ENCODE results near the gene NRARP. TPM values are rescaled to one million over a fixed set of nuclear protein-coding genes. Genes with fewer than 3 reads are reported as not detected.

NRARP gene
- total and polyA plus RNA-seq, 10 of the 15 experiments (the other 5 are each of a cell fraction or from before 2014, with no cell fraction given): 0.06 to 9.2 (median 2.2) TPM; not detected in 2

DNA sequence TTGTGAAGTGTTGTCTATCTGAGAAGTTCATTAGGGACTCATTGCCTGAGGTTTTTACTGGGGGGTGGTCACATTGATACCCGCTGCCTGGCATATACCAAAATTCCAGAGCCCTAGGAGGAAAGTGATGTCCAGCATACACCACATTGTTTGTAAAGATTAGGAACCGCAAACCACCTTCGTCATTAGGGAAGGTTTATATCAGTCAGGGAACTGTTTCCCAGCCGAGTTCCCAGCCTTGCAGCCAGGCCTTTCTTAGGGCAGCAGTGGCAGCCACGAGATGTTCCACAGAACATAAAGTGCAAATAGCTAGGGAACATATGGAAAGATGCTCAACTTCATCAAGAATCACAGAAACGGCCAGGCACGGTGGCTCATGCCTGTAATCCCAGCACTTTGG is 40.4 kb upstream of the NRARP start:
- TF ChIP-seq SMAD5 (IDR thresholded peaks at IDR 0.05; ENCODE audit: low read depth): no peak
- TF ChIP-seq MEF2B (IDR thresholded peaks at IDR 0.05; ENCODE audit: partially characterized antibody, poor library complexity, severe bottlenecking): no peak
- TF ChIP-seq, protein P1, sequence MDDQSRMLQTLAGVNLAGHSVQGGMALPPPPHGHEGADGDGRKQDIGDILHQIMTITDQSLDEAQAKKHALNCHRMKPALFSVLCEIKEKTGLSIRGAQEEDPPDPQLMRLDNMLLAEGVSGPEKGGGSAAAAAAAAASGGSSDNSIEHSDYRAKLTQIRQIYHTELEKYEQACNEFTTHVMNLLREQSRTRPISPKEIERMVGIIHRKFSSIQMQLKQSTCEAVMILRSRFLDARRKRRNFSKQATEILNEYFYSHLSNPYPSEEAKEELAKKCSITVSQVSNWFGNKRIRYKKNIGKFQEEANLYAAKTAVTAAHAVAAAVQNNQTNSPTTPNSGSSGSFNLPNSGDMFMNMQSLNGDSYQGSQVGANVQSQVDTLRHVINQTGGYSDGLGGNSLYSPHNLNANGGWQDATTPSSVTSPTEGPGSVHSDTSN (IDR thresholded peaks at IDR 0.05; ENCODE audit: insufficient replicate concordance, low read depth, low read length): no peak
- no peak for TF ChIP-seq HDAC2 (IDR thresholded peaks at IDR 0.05)
- POLR2A ChIA-PET: no interaction called here
- FAIRE-seq: no peak
- DNase-seq (ENCODE audit: low read depth, low spot score): no peak
- Histone ChIP-seq H3K9ac (ENCODE audit: control insufficient read depth, insufficient read depth, low read length) (no peak overlapping the region), H3K4me1 (ENCODE audit: control insufficient read depth, insufficient read depth, low read length) (no peaks in the 10 kb centered on the region), H3K27me3 (replicated peaks in 1 of 2; ENCODE audit: control insufficient read depth in 2 of 2, insufficient read depth in 2 of 2, low read length in 1 of 2) (no peaks in the 10 kb centered on the region), H3K27ac (ENCODE audit: control insufficient read depth, insufficient read depth) (no peak overlapping the region), H3K4me2 (ENCODE audit: control insufficient read depth, insufficient read depth) (no peak overlapping the region), H3K9me3 (replicated peaks; ENCODE audit: control insufficient read depth, insufficient read depth, low read length) (peaks cover 4% of the 10 kb centered on the region; the same call in 2 of the 3 replicates), H4K20me1 (ENCODE audit: control insufficient read depth, insufficient read depth) (no peaks in the 10 kb centered on the region), H3K36me3 (ENCODE audit: control insufficient read depth in 2 of 2, insufficient read depth in 2 of 2, low read length in 1 of 2) (no peaks in the 10 kb centered on the region), H2AFZ (ENCODE audit: control insufficient read depth, low read depth, low read length) (no peak overlapping the region), H3K79me2 (ENCODE audit: control insufficient read depth, insufficient read depth, low read length) (no peaks in the 10 kb centered on the region), H3K4me3 (no peak overlapping the region)
- 62% methylated on average over 7 of the region's 7 CpGs for WGBS (ENCODE audit: insufficient coverage, insufficient replicate concordance, low lambda C conversion rate, missing lambda C conversion rate)
- CTCF ChIA-PET: no interaction called here
- ATAC-seq: no peak
- in situ Hi-C loops (cut with MboI) (no loop called here), intact Hi-C loops (cut with micrococcal nuclease; ENCODE audit: unreplicated experiment) (no loop called here)
- BruUV-seq (replicated peaks): no TSS peak
- RAD21 ChIA-PET (ENCODE audit: unreplicated experiment): no interaction called here
- SMC1A ChIA-PET (ENCODE audit: uncharacterized antibody, unreplicated experiment): no interaction called here

DNA sequence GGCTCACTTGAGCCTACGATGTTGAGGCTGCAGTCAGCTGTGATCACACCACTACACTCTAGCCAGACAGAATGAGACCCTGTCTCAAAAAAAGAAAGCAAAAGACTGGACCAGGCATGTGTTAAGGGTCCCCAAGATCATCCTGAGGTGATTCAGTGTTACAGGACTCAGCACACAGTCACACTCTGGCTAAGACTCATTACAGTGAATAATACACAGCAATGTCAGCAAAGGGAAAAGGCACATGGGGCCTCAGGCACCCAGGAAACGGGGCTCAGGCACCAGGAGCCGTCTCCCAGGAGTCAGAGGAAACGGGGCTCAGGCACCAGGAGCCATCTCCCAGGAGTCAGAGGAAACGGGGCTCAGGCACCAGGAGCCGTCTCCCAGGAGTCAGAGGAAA is 39.2 kb upstream of the NRARP start:
- intact Hi-C loops (cut with micrococcal nuclease; ENCODE audit: unreplicated experiment) (no loop called here), in situ Hi-C loops (cut with MboI) (no loop called here)
- FAIRE-seq: no peak
- ChIA-PET CTCF (no interaction called here), SMC1A (ENCODE audit: uncharacterized antibody, unreplicated experiment) (no interaction called here), POLR2A (no interaction called here), RAD21 (ENCODE audit: unreplicated experiment) (no interaction called here)
- no peaks in the 10 kb centered on the region for H3K27me3 ChIP-seq (replicated peaks in 1 of 2; ENCODE audit: control insufficient read depth in 2 of 2, insufficient read depth in 2 of 2, low read length in 1 of 2)
- no peak for DNase-seq (ENCODE audit: low read depth, low spot score)
- BruUV-seq (replicated peaks): no TSS peak
- no peak overlapping the region for H3K9ac ChIP-seq (ENCODE audit: control insufficient read depth, insufficient read depth, low read length)
- no peak overlapping the region for H3K27ac ChIP-seq (ENCODE audit: control insufficient read depth, insufficient read depth)
- H3K36me3 ChIP-seq (ENCODE audit: control insufficient read depth in 2 of 2, insufficient read depth in 2 of 2, low read length in 1 of 2): no peaks in the 10 kb centered on the region
- no peak overlapping the region for H3K4me2 ChIP-seq (ENCODE audit: control insufficient read depth, insufficient read depth)
- no peak for ATAC-seq
- H3K4me1 ChIP-seq (ENCODE audit: control insufficient read depth, insufficient read depth, low read length): no peaks in the 10 kb centered on the region
- peaks cover under 1% of the 10 kb centered on the region; the same call in 1 of the 3 replicates for H3K9me3 ChIP-seq (replicated peaks; ENCODE audit: control insufficient read depth, insufficient read depth, low read length)
- WGBS (ENCODE audit: insufficient coverage, insufficient replicate concordance, low lambda C conversion rate, missing lambda C conversion rate): 6% methylated on average over 6 of the region's 6 CpGs
- H3K4me3 ChIP-seq: no peak overlapping the region
- H4K20me1 ChIP-seq (ENCODE audit: control insufficient read depth, insufficient read depth): no peaks in the 10 kb centered on the region
- H2AFZ ChIP-seq (ENCODE audit: control insufficient read depth, low read depth, low read length): no peak overlapping the region
- no peaks in the 10 kb centered on the region for H3K79me2 ChIP-seq (ENCODE audit: control insufficient read depth, insufficient read depth, low read length)
- no peak for TF ChIP-seq ZBED1 (IDR thresholded peaks at IDR 0.05; ENCODE audit: borderline replicate concordance)
- no peak for TF ChIP-seq RCOR1 (conservative IDR thresholded peaks at IDR 0.05; ENCODE audit: low read depth, low read length)
- TF ChIP-seq RBBP5 (conservative IDR thresholded peaks at IDR 0.05): no peak
- no peak for TF ChIP-seq TCF7 (IDR thresholded peaks at IDR 0.05; ENCODE audit: borderline replicate concordance)
- TF ChIP-seq EGR1 (IDR thresholded peaks at IDR 0.05; ENCODE audit: borderline replicate concordance in 1 of 2, low read depth in 2 of 2, low read length in 2 of 2): no peak
- TF ChIP-seq TARDBP (IDR thresholded peaks at IDR 0.05; ENCODE audit: borderline replicate concordance): no peak
- no peak for TF ChIP-seq ZNF217 (IDR thresholded peaks at IDR 0.05)
- TF ChIP-seq TCF3 (IDR thresholded peaks at IDR 0.05; ENCODE audit: borderline replicate concordance, insufficient read depth, low read depth, low read length): no peak
- no peak for TF ChIP-seq STAT3 (IDR thresholded peaks at IDR 0.05; ENCODE audit: low read depth, low read length)
- TF ChIP-seq MEF2B (IDR thresholded peaks at IDR 0.05; ENCODE audit: partially characterized antibody, poor library complexity, severe bottlenecking): no peak
- no peak for TF ChIP-seq POLR2AphosphoS2 (IDR thresholded peaks at IDR 0.05; ENCODE audit: low read depth, low read length)
- no peak for TF ChIP-seq IKZF1 (conservative IDR thresholded peaks at IDR 0.05)
- no peak for TF ChIP-seq ASH2L (IDR thresholded peaks at IDR 0.05; ENCODE audit: borderline replicate concordance, low read depth)
- no peak for TF ChIP-seq BMI1 (IDR thresholded peaks at IDR 0.05; ENCODE audit: borderline replicate concordance)
- TF ChIP-seq IRF4 (IDR thresholded peaks at IDR 0.05; ENCODE audit: low read depth, low read length): no peak

Measured in GM12878 (cell line).